Globus pallidus (tissue), 1 donor: Measurements from ENCODE around the gene QPCTL.
"Not testable (repeated sequence)": the region's sequence is repeated elsewhere in the genome, so short reads cannot be mapped to it uniquely, and the experiment has no call there.

Experiments
- DNase-seq: peaks from one replicate; pipeline ENCODE4 v3.0.0-alpha.2; 2015; ENCODE audit warnings: low spot score

Gene QPCTL

GRCh38 chr19:45676851-45677263, 15.6 kb upstream of the QPCTL start:
- DNase-seq = no peak

DNA sequence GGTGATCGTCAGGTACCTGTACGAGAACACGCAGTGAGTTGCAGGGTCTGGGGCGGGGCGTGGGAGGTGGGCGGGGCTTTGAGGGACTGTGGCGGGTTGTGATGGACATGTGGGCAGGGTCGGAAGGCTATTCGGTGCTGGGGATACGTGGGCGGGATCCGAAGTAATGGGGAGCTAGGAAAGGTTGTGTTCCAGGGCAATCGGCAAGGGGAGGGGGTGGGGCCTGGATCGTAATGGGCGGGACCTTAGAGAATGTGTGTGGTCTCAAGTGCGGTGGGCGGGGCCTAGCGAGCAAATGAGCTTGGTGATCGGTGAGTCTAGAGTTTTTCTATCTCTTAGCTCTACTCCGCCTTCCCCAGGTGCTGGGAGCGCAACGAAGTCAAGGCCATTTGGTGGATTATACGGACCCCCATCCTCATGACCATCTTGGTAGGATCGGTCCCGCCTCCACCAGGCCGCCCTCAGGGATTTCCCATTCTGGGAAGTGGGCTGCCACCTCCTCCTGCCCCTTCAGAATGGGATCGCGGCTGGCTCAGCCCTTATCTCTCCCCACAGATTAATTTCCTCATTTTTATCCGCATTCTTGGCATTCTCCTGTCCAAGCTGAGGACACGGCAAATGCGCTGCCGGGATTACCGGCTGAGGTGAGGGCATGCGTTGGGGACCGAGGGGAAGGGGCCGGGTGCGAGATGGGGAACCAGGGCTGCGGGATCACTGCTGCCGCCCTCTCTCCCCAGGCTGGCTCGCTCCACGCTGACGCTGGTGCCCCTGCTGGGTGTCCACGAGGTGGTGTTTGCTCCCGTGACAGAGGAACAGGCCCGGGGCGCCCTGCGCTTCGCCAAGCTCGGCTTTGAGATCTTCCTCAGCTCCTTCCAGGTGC, 14.9 kb upstream of the QPCTL start:
- peak; percentile 86 for DNase-seq

DNA sequence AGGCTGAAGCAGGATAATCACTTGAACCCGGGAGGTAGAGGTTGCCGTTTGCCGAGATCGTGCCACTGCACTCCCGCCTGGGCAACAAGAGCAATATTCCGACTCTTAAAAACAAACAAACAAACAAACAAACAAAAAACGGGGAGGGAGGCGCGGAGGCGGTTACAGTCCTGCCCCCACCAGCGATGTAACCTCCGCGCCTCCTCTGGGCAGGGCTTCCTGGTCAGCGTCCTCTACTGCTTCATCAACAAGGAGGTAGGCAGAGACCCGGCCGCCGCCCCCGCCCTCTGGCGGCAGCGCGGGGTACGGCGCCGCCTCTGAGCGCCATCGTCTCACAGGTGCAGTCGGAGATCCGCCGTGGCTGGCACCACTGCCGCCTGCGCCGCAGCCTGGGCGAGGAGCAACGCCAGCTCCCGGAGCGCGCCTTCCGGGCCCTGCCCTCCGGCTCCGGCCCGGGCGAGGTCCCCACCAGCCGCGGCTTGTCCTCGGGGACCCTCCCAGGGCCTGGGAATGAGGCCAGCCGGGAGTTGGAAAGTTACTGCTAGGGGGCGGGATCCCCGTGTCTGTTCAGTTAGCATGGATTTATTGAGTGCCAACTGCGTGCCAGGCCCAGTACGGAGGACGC, 11.0 kb upstream of the QPCTL start:
- peak; percentile 87 for DNase-seq

GRCh38 chr19:45682117-45682516, 10.3 kb upstream of the QPCTL start:
- no peak for DNase-seq

DNA sequence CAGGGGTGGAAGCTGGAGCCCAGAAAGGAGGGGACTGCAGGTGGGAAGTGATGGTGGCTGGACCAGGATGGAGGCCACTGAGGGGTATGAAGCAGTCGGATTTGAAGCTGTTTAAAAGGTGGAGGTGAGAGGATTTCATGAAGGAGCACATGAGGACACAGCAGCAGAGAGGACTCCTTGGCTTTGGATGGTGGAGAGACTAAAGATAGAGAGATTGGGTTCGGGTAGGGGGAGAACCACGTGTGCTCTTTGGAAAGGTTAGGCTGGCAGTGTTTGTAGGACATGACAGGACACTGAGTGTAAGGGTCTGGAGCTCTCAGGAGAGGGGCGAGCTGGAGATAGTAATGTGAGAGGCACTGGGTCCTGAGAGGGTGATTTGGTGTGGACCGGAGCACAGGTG, 9.6 kb upstream of the QPCTL start:
- DNase-seq = no peak

GRCh38 chr19:45685045-45685444, 7.4 kb upstream of the QPCTL start:
- DNase-seq = not testable (repeated sequence)

DNA sequence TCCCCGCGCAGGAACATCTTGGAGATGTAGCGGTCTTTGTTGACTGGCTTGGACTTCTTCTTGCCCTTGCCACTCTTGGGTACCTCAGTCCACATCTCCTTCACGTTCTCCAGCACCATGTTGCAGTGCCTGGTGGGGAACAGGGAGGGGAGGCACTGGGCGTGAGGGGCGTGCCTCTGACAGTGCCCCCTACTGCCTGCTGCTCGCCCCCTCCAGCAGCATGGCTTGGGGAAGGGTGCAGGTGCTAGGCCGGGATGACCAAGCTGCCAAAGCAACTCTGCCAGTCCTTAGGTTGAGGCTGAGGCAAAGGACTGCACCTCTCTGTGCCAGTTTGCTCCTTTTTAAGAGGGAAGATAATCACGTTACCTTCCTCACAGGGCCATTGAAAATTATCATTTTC, 4.9 kb upstream of the QPCTL start:
- no peak for DNase-seq

GRCh38 chr19:45691516-45692186, 815 bp upstream of the QPCTL start, which contains the start of gene SNRPD2:
SNRPD2 (minus strand) TSS chr19:45691953; CDS start chr19:45691888, 65 bp downstream.
- DNase-seq = peak; percentile 94

DNA sequence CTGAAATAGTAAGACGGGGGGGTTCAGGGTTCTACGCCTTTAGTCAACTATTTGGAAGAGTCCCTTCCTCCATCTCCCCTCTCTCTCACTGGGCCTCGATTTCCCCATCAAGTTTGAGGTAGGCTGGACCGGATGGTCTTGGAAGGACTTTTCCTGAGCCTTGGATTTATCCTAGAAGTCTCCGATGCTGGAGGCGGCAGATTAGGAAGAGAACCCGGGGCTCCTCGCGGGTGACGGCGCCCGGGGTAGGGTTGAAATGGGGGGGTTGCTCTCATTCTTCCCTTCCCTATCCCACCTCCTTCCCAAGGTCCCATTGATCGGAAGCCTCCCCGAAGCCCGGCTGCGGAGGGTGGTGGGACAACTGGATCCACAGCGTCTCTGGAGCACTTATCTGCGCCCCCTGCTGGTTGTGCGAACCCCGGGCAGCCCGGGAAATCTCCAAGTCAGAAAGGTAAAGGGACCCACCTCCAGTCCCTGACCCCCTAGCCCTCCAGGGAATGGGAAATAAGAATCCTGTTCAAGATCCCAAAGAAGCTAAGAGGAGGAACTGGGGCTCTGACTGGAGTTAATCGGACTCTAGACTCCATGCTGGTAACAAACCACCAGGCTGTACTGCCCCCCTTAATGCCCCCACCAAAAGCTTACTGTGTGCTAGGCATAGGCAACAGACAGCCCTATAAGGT, 781 bp downstream of the QPCTL start:
- peak; percentile 57 for DNase-seq

GRCh38 chr19:45701676-45702075, 9.2 kb downstream of the QPCTL start:
- DNase-seq = no peak

DNA sequence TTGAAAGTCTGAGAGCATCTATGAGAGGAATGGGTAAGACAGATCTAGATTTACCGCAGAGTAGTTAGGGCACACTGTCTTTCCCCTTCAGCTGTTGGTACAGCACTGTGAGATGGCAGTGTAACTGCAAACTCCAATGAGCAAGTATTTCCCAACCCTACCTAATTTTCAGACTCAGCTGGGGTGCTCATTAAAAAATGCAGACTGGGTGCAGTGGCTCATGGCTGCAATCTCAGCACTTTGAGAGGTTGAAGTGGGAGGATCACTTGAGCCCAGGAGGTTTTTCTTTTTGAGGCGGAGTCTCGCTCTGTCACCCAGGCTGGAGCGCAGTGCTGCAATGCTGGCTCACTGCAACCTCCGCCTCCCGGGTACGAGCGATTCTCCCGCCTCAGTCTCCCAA, 12.6 kb downstream of the QPCTL start:
- no peak for DNase-seq

- no peak for DNase-seq
Measured at GRCh38 chr19:45705710-45706415, 13.4 kb downstream of the QPCTL start.

GRCh38 chr19:45710356-45711130, 18.1 kb downstream of the QPCTL start:
- no peak for DNase-seq

- no peak for DNase-seq
Measured at GRCh38 chr19:45711851-45712698, 19.6 kb downstream of the QPCTL start.

DNA sequence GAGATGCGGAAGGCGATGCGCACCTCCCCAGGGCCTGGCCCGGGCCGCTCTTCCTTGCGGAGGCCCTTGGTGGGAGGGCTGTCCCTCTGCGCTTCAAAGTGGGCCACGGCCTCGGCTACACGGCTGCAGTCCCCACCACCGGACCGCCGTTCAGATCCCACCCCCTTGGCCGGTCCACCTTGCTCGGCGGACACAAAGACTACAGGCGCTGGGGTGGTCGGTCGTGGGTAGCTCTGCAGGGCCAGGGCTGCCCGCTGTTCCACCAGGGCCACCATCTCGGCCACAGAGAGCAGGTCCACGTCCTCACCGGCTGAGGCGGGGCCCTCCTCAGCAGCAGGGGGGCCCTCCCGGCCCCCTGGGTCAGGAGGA, 20.2 kb downstream of the QPCTL start:
- DNase-seq = no peak

DNA sequence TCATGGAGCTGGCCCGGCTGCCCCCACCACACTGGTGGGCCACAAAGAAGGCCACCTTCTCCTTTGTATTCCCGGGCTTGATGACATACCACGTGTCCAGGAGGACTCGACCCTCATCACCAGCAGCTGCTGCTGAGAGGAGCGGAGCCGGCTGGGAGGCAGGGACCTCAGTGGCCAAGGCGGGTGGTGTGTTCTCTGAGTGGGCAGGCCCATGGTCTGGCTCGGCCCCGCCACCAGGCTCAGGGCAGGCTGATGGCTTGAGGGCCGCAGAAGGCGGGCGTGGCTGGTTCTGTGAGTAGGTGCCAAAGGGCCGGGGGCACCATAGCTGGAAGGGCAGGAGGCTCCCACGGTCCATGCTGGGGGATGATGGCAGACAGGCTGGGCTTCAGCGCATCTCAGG, 20.7 kb downstream of the QPCTL start:
- no peak for DNase-seq

DNA sequence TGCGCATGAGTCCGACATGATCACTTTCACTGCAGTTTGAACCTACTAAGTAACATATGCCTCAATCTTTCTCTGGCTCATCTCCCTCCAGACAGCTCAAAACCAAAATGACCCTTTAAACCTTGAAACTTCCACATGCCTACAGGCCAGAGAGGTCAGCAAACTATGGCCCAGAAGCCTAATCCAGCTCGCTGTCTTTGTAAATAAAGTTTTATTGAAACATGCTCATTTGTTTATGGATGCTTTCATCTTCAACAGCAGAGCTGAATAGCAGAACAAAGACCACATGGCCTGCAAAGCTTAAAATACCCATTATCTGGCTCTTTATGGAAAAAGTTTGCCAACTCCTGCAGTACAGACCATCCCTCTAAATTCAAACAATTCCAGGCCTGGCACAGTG, 22.7 kb downstream of the QPCTL start:
- DNase-seq = no peak

- DNase-seq = peak; percentile 42
Measured at GRCh38 chr19:45716359-45717130, 24.1 kb downstream of the QPCTL start.
